ENCODE data around the gene NCOA7. TPM values are rescaled to one million over a fixed set of nuclear protein-coding genes. Genes with fewer than 3 reads are reported as not detected.

The NCOA7 gene
- total RNA-seq, 2 donors from 2014 or later = 11.4 to 15.2 TPM

DNA sequence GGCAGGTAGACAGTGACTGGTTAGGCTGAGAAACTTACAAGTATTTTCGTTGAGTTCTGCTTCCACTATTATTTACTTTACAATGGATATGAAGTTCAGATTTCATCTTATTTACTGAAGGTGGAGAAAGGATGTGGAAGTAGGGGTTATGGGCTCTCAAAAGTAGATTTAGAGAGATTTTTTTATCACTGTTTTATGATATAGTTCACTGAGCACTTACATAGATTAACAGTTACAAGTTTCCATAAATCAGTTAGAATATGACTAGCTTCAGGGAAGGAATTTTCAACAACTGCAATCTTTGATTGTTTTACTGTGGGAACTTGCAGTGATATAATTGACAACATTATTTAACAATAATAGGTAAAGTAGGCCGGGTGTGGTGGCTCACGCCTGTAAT lies 188.3 kb downstream of the NCOA7 start:
- no peak overlapping the region for H3K4me3 ChIP-seq (ENCODE audit: low read length)
- H3K36me3 Mint-ChIP-seq (ENCODE audit: low read depth) = peaks cover 5% of the 10 kb centered on the region
- no peaks in the 10 kb centered on the region for H3K4me1 ChIP-seq (ENCODE audit: control insufficient read depth, insufficient read depth, low read length)
- H3K36me3 ChIP-seq (ENCODE audit: control insufficient read depth, insufficient read depth, low read length) = peaks cover 13% of the 10 kb centered on the region
- no peak overlapping the region for H3K27ac ChIP-seq (ENCODE audit: low read depth, low read length)
- H3K9me3 ChIP-seq (ENCODE audit: control insufficient read depth, low read length) = no peaks in the 10 kb centered on the region
- no peaks in the 10 kb centered on the region for H3K4me1 Mint-ChIP-seq
- 60 to 95% methylated on average over 1 to 2 of the region's 3 CpGs for WGBS, 2 experiments (ENCODE audit: insufficient coverage in 1 of 2, insufficient read length in 1 of 2)
- no peak overlapping the region for H3K27ac Mint-ChIP-seq
- H3K9me3 Mint-ChIP-seq = no peaks in the 10 kb centered on the region
- DNase-seq = no peak
- no peaks in the 10 kb centered on the region for H3K27me3 ChIP-seq (ENCODE audit: control insufficient read depth, insufficient read depth, low read length, poor library complexity, severe bottlenecking)
- no peak overlapping the region for H3K4me3 Mint-ChIP-seq
- H3K9ac ChIP-seq (ENCODE audit: extremely low read depth, low read length, poor library complexity, severe bottlenecking) = no peak overlapping the region
- no peaks in the 10 kb centered on the region for H3K27me3 Mint-ChIP-seq (ENCODE audit: insufficient read depth)
- TF ChIP-seq, protein P1, sequence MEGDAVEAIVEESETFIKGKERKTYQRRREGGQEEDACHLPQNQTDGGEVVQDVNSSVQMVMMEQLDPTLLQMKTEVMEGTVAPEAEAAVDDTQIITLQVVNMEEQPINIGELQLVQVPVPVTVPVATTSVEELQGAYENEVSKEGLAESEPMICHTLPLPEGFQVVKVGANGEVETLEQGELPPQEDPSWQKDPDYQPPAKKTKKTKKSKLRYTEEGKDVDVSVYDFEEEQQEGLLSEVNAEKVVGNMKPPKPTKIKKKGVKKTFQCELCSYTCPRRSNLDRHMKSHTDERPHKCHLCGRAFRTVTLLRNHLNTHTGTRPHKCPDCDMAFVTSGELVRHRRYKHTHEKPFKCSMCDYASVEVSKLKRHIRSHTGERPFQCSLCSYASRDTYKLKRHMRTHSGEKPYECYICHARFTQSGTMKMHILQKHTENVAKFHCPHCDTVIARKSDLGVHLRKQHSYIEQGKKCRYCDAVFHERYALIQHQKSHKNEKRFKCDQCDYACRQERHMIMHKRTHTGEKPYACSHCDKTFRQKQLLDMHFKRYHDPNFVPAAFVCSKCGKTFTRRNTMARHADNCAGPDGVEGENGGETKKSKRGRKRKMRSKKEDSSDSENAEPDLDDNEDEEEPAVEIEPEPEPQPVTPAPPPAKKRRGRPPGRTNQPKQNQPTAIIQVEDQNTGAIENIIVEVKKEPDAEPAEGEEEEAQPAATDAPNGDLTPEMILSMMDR (conservative IDR thresholded peaks at IDR 0.05) = no peak

Other genes with a start within 250 kb of the NCOA7 start
- gene HEY2, start 41.3 kb upstream of the NCOA7 start, total RNA-seq = 1 to 10 TPM; 2.3 to 4.3 TPM
- 10 to 100 TPM; 13.0 to 16.4 TPM for gene HINT3, start 165.8 kb downstream of the NCOA7 start, total RNA-seq
- gene TRMT11, start 195.6 kb downstream of the NCOA7 start, total RNA-seq = 10 to 100 TPM; 29.4 to 35.4 TPM